WTC11 (cell line): ENCODE measurements around the gene NRXN3. TPM values are rescaled to one million over a fixed set of nuclear protein-coding genes. Genes with fewer than 3 reads are reported as not detected.

Experiments
- ATAC-seq: fragments of 200-7000 bp; cut with Tn5 transposase; 2 replicates; pipeline ENCODE4 v1.10.0; 2021; ENCODE audit warnings: mild to moderate bottlenecking, moderate library complexity
- CTCF ChIA-PET: fragments of 300-600 bp; sonication (Branson Sonifier 250); formaldehyde crosslinking; loops from one replicate; lab custom pipeline; 2021; ENCODE audit warnings: antibody characterized with exemption; lab: Charles Lee
- POLR2A ChIA-PET: fragments of 350-600 bp; sonication (Branson Sonifier 250); formaldehyde crosslinking; loops from one replicate; lab custom pipeline; 2021; ENCODE audit warnings: antibody characterized with exemption; lab: Charles Lee
- DNase-seq: peaks from one replicate; pipeline ENCODE4 v3.0.0; 2021; ENCODE audit warnings: low spot score
- H3K27ac Mint-ChIP-seq: 2 replicates; pipeline ENCODE4 v1.8.0; 2021; ENCODE audit warnings: mixed read lengths
- H3K27me3 Mint-ChIP-seq: 2 replicates; pipeline ENCODE4 v1.8.0; 2021; ENCODE audit warnings: low read depth, mild to moderate bottlenecking, moderate library complexity, mixed read lengths
- H3K36me3 Mint-ChIP-seq: 2 replicates; pipeline ENCODE4 v1.8.0; 2021; ENCODE audit warnings: mixed read lengths
- H3K4me1 Mint-ChIP-seq: 2 replicates; pipeline ENCODE4 v1.8.0; 2022; ENCODE audit warnings: mixed read lengths
- H3K4me3 Mint-ChIP-seq: 2 replicates; pipeline ENCODE4 v1.8.0; 2021; ENCODE audit warnings: mild to moderate bottlenecking, moderate library complexity, mixed read lengths
- H3K9me3 Mint-ChIP-seq: 2 replicates; pipeline ENCODE4 v1.8.0; 2021; ENCODE audit warnings: mixed read lengths
- ARID4B ChIP-seq: sonication (generic); formaldehyde crosslinking; IDR thresholded peaks from 2 replicates; pipeline ENCODE4 v1.8.0; 2023; ENCODE audit warnings: missing genetic modification reagents, mild to moderate bottlenecking, borderline replicate concordance
- CREB1 ChIP-seq: sonication (generic); formaldehyde crosslinking; IDR thresholded peaks from 2 replicates; pipeline ENCODE4 v1.8.0; 2023; ENCODE audit warnings: mild to moderate bottlenecking, missing genetic modification reagents
- FOXP1 ChIP-seq: sonication (generic); formaldehyde crosslinking; IDR thresholded peaks from 2 replicates; pipeline ENCODE4 v1.8.0; 2022; ENCODE audit warnings: missing genetic modification reagents, mild to moderate bottlenecking, moderate library complexity, borderline replicate concordance
- HMGA2 ChIP-seq: fragments of 250-450 bp; sonication (Bioruptor Pico); IDR thresholded peaks from 2 replicates; pipeline ENCODE4 v1.4.0; 2021; ENCODE audit warnings: mild to moderate bottlenecking, moderate library complexity
- JUN ChIP-seq: sonication (generic); formaldehyde crosslinking; IDR thresholded peaks from 2 replicates; pipeline ENCODE4 v1.8.0; 2023; ENCODE audit warnings: mild to moderate bottlenecking, missing genetic modification reagents
- NR3C1 ChIP-seq: sonication (generic); formaldehyde crosslinking; conservative IDR thresholded peaks from 2 replicates; pipeline ENCODE4 v1.8.1; 2023; ENCODE audit warnings: low read depth, mild to moderate bottlenecking, missing genetic modification reagents
- PREB ChIP-seq: sonication (generic); formaldehyde crosslinking; IDR thresholded peaks from 2 replicates; pipeline ENCODE4 v1.8.1; 2022; ENCODE audit warnings: mild to moderate bottlenecking, missing genetic modification reagents, moderate library complexity, borderline replicate concordance
- RELA ChIP-seq: sonication (generic); formaldehyde crosslinking; IDR thresholded peaks from 2 replicates; pipeline ENCODE4 v1.8.1; 2022; ENCODE audit warnings: missing genetic modification reagents, mild to moderate bottlenecking, borderline replicate concordance
- SMAD4 ChIP-seq: sonication (generic); formaldehyde crosslinking; IDR thresholded peaks from 2 replicates; pipeline ENCODE4 v1.8.0; 2022; ENCODE audit warnings: mild to moderate bottlenecking, missing genetic modification reagents
- TEAD1 ChIP-seq: sonication (generic); formaldehyde crosslinking; IDR thresholded peaks from 2 replicates; pipeline ENCODE4 v1.8.0; 2022; ENCODE audit warnings: mild to moderate bottlenecking, missing genetic modification reagents
- TEAD4 ChIP-seq: sonication (generic); formaldehyde crosslinking; IDR thresholded peaks from 2 replicates; pipeline ENCODE4 v1.8.0; 2022; ENCODE audit warnings: mild to moderate bottlenecking, missing genetic modification reagents
- USF1 ChIP-seq: sonication (generic); formaldehyde crosslinking; IDR thresholded peaks from 2 replicates; pipeline ENCODE4 v1.8.0; 2022; ENCODE audit warnings: mild to moderate bottlenecking, missing genetic modification reagents
- ZNF138 ChIP-seq: sonication (generic); formaldehyde crosslinking; conservative IDR thresholded peaks from 2 replicates; pipeline ENCODE4 v1.8.1; 2022; ENCODE audit warnings: mild to moderate bottlenecking, moderate library complexity, missing genetic modification reagents
- ZNF219 ChIP-seq: sonication (generic); formaldehyde crosslinking; IDR thresholded peaks from 2 replicates; pipeline ENCODE4 v1.8.0; 2023; ENCODE audit warnings: missing genetic modification reagents, mild to moderate bottlenecking, borderline replicate concordance
- ZNF423 ChIP-seq: fragments of 250-450 bp; sonication (Bioruptor Pico); IDR thresholded peaks from 2 replicates; pipeline ENCODE4 v2.1.2; 2022; ENCODE audit warnings: mild to moderate bottlenecking, moderate library complexity
- ZNF512 ChIP-seq: sonication (generic); formaldehyde crosslinking; IDR thresholded peaks from 2 replicates; pipeline ENCODE4 v1.8.1; 2022; ENCODE audit warnings: missing genetic modification reagents, borderline replicate concordance
- total RNA-seq: library from RNA; stranded (reverse); gene quantifications from 3 replicates; pipeline ENCODE4 v1.2.3, GENCODE V29; 2021

The NRXN3 gene
- total RNA-seq, 1 experiment from 2014 or later, result 3.0 TPM

GRCh38 chr14:78157494-78158437 is 12.4 kb upstream of the NRXN3 start:
- ATAC-seq (no peak), DNase-seq (peak; percentile 57)
- Mint-ChIP-seq H3K4me3 (no peak overlapping the region), H3K27me3 (no peaks in the 10 kb centered on the region; the same call in 1 of the 2 replicates), H3K36me3 (no peaks in the 10 kb centered on the region), H3K4me1 (peaks cover 30% of the 10 kb centered on the region), H3K27ac (no peak overlapping the region), H3K9me3 (no peaks in the 10 kb centered on the region)
- ChIA-PET CTCF (interaction anchor here (1.2 to 3.4 kb wide), 4 partner anchors 69 to 408 kb away, joined by 3 to 14 read pairs (median 7); no protein-coding TSS in a partner anchor), POLR2A (no interaction called here)
- TF ChIP-seq FOXP1 (CRISPR knock-in tag) (peak; percentile 46; the same call in 1 of the 2 replicates), ZNF219 (no peak), PREB (CRISPR knock-in tag) (no peak), HMGA2 (CRISPR knock-in tag) (no peak), ZNF423 (0 out of 2 replicates have a peak, but pooled peaks have one; percentile 30), RELA (CRISPR knock-in tag) (no peak), SMAD4 (CRISPR knock-in tag) (0 out of 2 replicates have a peak, but pooled peaks have one; percentile 31), USF1 (CRISPR knock-in tag) (peak; percentile 52; the same call in 1 of the 2 replicates), ZNF512 (CRISPR knock-in tag) (no peak), TEAD4 (CRISPR knock-in tag) (0 out of 2 replicates have a peak, but pooled peaks have one; percentile 28), TEAD1 (CRISPR knock-in tag) (0 out of 2 replicates have a peak, but pooled peaks have one; percentile 32), JUN (CRISPR knock-in tag) (peak; percentile 85; the same call in 1 of the 2 replicates), ZNF138 (CRISPR knock-in tag) (no peak), CREB1 (no peak), NR3C1 (CRISPR knock-in tag) (no peak), ARID4B (CRISPR knock-in tag) (peak; percentile 55; the same call in 1 of the 2 replicates)
